Measurements from ENCODE around the gene PARP9.

DNA sequence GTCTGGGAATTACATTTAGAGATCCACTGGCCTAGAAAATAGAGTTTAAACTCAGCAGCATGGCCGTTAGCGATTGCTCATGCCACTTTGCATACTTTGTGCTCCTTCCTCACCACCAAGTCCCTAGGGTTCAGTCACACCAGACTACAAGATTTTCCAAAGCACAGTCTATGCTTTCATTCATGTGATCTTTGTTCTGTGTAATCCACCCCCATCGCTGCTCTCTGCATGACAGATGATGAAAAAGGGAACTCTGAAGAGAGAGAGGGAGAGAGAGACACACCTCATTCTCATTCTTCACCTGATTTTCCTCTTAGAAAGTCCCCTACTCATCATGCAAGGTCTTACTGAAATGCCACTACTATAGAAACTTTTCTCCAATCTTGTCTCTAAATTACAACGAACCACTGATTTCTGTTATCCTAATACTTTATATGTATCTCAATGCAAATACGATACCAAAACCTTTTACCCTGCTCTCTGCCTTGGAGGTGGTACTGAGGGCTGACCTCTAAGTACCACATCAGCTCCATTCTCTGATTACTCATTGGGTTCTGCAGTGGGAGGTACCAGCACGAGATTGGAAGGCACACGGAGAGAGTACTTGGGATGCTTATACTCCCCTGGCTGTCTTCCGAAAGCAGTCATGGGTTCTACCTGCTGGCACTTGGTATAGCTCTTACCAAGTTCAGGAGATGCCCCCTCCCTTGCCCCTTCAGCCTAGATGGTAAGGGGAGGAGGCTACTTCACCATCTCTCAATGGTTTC lies 12.3 kb upstream of the PARP9 start:
- TF ChIP-seq, protein P1, sequence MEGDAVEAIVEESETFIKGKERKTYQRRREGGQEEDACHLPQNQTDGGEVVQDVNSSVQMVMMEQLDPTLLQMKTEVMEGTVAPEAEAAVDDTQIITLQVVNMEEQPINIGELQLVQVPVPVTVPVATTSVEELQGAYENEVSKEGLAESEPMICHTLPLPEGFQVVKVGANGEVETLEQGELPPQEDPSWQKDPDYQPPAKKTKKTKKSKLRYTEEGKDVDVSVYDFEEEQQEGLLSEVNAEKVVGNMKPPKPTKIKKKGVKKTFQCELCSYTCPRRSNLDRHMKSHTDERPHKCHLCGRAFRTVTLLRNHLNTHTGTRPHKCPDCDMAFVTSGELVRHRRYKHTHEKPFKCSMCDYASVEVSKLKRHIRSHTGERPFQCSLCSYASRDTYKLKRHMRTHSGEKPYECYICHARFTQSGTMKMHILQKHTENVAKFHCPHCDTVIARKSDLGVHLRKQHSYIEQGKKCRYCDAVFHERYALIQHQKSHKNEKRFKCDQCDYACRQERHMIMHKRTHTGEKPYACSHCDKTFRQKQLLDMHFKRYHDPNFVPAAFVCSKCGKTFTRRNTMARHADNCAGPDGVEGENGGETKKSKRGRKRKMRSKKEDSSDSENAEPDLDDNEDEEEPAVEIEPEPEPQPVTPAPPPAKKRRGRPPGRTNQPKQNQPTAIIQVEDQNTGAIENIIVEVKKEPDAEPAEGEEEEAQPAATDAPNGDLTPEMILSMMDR (IDR thresholded peaks at IDR 0.05): no peak
- no peak for TF ChIP-seq POLR2A (IDR thresholded peaks at IDR 0.05)

Measured in body of pancreas (tissue), 4 donors.